Left lung (tissue), 10 donors: ENCODE measurements around the gene NRG3. TPM values are rescaled to one million over a fixed set of nuclear protein-coding genes. Genes with fewer than 3 reads are reported as not detected.

Experiments used
- ATAC-seq: fragments of 200-7000 bp; cut with Tn5 transposase; one replicate; pipeline ENCODE4 v1.9.1; 2020; ENCODE audit warnings: moderate library complexity
- DNase-seq, 4 donors: peaks; one replicate each; pipeline ENCODE4 v3.0.0-alpha.2; 2013 to 2020
- H3K27ac ChIP-seq, 2 donors: fragments of 200-600 bp; sonication (generic) in 1 of 2; one replicate each; pipeline versions ENCODE4 v1.5.0 to v1.8.0; 2020 to 2021
- H3K27me3 ChIP-seq, 2 donors: fragments of 200-600 bp; sonication (generic) in 1 of 2; one replicate each; pipeline versions ENCODE4 v1.5.0 to v1.8.0; 2020 to 2021
- H3K36me3 ChIP-seq, 2 donors: fragments of 200-600 bp; sonication (generic) in 1 of 2; one replicate each; pipeline versions ENCODE4 v1.5.0 to v1.8.0; 2020 to 2021
- H3K4me1 ChIP-seq, 2 donors: fragments of 200-600 bp; one replicate each; pipeline ENCODE4 v1.8.0; 2021
- H3K4me3 ChIP-seq, 2 donors: fragments of 200-600 bp; sonication (generic) in 1 of 2; one replicate each; pipeline versions ENCODE4 v1.5.0 to v1.8.0; 2020 to 2021; ENCODE audit warnings: mild to moderate bottlenecking in 1 of 2
- H3K9me3 ChIP-seq, 2 donors: fragments of 200-600 bp; sonication (generic) in 1 of 2; one replicate each; pipeline versions ENCODE4 v1.5.0 to v1.8.0; 2020 to 2021
- intact Hi-C, 2 donors: fragments of 100-400 bp; cut with DNase I; formaldehyde crosslinking; loops; one replicate each; pipeline versions ENCODE4 v1.11.2 to v1.14.2; 2022
- polyA plus RNA-seq, 6 donors: library from polyadenylated mRNA; unstranded; fragments of 120-200 nt; gene quantifications; one replicate each; pipeline ENCODE4 v1.2.1, GENCODE V29; 2013; ENCODE audit not compliant: insufficient read length in 6 of 6
- total RNA-seq, 2 donors: library from RNA; stranded (reverse); fragmentation: NEBNext Ultra II Directional; extraction: Animal tissue kit (Norgen Biotek cat#: 25700); gene quantifications; one replicate each; pipeline ENCODE4 v1.2.1, GENCODE V29; 2021
- TF ChIP-seq, protein P1 (sequence below), 2 donors: fragments of 200-600 bp; sonication (generic) in 1 of 2; IDR thresholded peaks; one replicate each; pipeline versions ENCODE4 v1.5.0 to v1.8.0; 2021; ENCODE audit warnings: antibody characterized with exemption in 2 of 2
- donor health status: DM: no; HTN: yes; CAD: no.
- donor health status: DM: no; HTN: no; CAD: no.

NRG3 gene
- total and polyA plus RNA-seq, 8 donors = 1.0 to 1.7 (median 1.1) TPM

DNA sequence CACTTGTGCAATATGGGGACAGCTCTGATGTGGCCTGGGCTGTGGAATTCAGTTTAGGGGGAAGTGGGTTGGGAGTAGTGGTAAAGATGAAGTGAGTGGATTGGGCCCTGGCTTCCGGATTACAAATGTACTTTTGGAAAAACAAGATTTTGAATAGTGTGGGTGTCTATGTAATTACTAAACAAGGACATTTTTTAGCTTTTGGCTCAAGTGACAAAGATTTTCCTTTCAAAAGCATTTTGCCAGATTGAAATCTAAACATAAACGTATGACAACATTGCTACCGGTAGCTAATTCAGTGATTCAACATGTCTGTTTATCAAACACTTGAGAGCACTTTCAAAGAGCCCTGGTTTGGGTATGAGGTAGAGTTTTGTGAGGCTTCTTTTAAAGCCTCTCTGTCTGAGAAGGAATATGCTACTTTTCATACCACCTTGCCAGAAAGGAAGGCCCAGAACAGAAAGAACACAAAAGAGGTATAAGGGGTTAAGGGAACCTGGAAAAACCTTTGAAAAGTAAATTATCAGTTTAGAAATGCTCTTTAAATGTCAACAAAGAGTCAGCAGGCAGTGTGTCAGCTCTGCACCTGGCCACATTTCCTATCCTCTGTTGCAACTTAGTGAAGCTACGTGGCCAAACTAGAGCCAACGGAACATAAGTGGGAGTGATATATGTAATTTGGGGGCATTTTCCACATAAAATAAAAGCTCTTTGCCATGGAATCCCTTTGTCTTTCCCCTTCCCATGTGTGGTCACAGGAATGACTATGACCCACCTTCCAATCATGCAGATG lies 516.1 kb downstream of the NRG3 start:
- intact Hi-C loops = no loop called here
- H3K36me3 ChIP-seq = no peaks in the 10 kb centered on the region
- ATAC-seq (peak; percentile 37), DNase-seq (no peak)
- H3K4me1 ChIP-seq = no peaks in the 10 kb centered on the region
- H3K27ac ChIP-seq = no peak overlapping the region
- TF ChIP-seq, protein P1, sequence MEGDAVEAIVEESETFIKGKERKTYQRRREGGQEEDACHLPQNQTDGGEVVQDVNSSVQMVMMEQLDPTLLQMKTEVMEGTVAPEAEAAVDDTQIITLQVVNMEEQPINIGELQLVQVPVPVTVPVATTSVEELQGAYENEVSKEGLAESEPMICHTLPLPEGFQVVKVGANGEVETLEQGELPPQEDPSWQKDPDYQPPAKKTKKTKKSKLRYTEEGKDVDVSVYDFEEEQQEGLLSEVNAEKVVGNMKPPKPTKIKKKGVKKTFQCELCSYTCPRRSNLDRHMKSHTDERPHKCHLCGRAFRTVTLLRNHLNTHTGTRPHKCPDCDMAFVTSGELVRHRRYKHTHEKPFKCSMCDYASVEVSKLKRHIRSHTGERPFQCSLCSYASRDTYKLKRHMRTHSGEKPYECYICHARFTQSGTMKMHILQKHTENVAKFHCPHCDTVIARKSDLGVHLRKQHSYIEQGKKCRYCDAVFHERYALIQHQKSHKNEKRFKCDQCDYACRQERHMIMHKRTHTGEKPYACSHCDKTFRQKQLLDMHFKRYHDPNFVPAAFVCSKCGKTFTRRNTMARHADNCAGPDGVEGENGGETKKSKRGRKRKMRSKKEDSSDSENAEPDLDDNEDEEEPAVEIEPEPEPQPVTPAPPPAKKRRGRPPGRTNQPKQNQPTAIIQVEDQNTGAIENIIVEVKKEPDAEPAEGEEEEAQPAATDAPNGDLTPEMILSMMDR (IDR thresholded peaks at IDR 0.05) = no peak
- no peaks in the 10 kb centered on the region for H3K27me3 ChIP-seq
- H3K9me3 ChIP-seq = no peaks in the 10 kb centered on the region
- H3K4me3 ChIP-seq = no peak overlapping the region

- H3K36me3 ChIP-seq = no peaks in the 10 kb centered on the region
- intact Hi-C loops = no loop called here
- H3K4me3 ChIP-seq = no peak overlapping the region
- no peaks in the 10 kb centered on the region for H3K27me3 ChIP-seq
- DNase-seq (no peak), ATAC-seq (no peak)
- no peak overlapping the region for H3K27ac ChIP-seq
- TF ChIP-seq, protein P1 (IDR thresholded peaks at IDR 0.05) = no peak
- no peaks in the 10 kb centered on the region for H3K4me1 ChIP-seq
- H3K9me3 ChIP-seq = no peaks in the 10 kb centered on the region
Measured at GRCh38 chr10:82391971-82392370, 517.0 kb downstream of the NRG3 start.

GRCh38 chr10:82392533-82392932 lies 517.5 kb downstream of the NRG3 start:
- TF ChIP-seq, protein P1 (IDR thresholded peaks at IDR 0.05) = no peak
- no peak overlapping the region for H3K27ac ChIP-seq
- DNase-seq = no peak
- intact Hi-C loops = no loop called here
- no peaks in the 10 kb centered on the region for H3K27me3 ChIP-seq
- no peaks in the 10 kb centered on the region for H3K4me1 ChIP-seq
- no peaks in the 10 kb centered on the region for H3K36me3 ChIP-seq
- no peak for ATAC-seq
- H3K9me3 ChIP-seq = no peaks in the 10 kb centered on the region
- H3K4me3 ChIP-seq = no peak overlapping the region

DNA sequence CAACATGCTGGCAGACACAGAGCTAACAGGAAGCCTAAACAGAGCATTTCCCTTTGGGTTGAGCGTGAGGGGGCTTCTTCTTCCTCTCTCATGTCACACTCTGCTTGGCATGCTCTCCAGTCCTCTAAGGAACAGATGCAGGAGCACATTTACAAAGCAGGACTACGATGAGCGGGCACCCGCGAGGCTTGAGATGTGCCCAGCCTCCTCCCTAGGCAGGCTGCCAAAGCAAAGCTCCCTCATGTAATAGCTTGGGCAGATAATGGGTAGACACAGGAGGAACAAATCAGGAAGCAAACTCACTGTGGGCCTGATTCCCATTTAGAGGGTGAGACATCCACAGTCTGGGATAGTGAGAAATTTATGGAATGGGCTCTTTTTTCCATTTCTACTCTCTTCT lies 519.1 kb downstream of the NRG3 start:
- intact Hi-C loops = no loop called here

DNA sequence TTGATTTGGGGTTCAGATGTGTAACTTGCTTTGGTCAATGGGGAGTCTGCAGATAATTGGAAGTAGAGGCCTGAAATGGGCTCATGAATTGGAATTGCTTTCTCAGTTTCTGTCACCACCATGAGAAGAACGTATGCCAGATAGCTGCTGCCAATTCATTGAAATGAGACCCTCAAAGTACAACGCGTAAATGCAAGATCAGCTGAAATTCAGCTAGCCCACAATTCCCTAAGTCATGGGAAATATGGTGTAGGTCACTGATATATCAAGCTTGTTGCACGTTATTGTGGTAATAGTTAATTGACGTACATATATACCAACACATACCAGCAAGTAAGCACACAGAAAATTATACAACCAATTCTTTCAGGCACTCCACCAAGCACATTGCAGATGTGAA lies 520.0 kb downstream of the NRG3 start:
- TF ChIP-seq, protein P1 (IDR thresholded peaks at IDR 0.05) = no peak
- ATAC-seq = no peak
- Histone ChIP-seq H3K36me3 (no peaks in the 10 kb centered on the region), H3K4me1 (no peaks in the 10 kb centered on the region), H3K9me3 (no peaks in the 10 kb centered on the region), H3K27ac (no peak overlapping the region), H3K4me3 (no peak overlapping the region), H3K27me3 (no peaks in the 10 kb centered on the region)
- no peak for DNase-seq
- intact Hi-C loops = no loop called here

More for the DNA sequence above, 519.1 kb downstream of the NRG3 start:
- no peaks in the 10 kb centered on the region for H3K9me3 ChIP-seq
- H3K27ac ChIP-seq = no peak overlapping the region
- H3K4me1 ChIP-seq = no peaks in the 10 kb centered on the region
- H3K36me3 ChIP-seq = no peaks in the 10 kb centered on the region
- H3K4me3 ChIP-seq = no peak overlapping the region
- TF ChIP-seq, protein P1 (IDR thresholded peaks at IDR 0.05) = no peak
- no peaks in the 10 kb centered on the region for H3K27me3 ChIP-seq
- no peak for ATAC-seq
- DNase-seq = no peak
